Spleen (tissue), 11 donors: ENCODE data around the gene NTSR1. TPM values are rescaled to one million over a fixed set of nuclear protein-coding genes. Genes with fewer than 3 reads are reported as not detected.
A peak's percentile ranks its signal among the peaks of the same experiment; 100 is the strongest.

Experiments used
- DNase-seq: peaks from one replicate; pipeline ENCODE4 v3.0.0-alpha.2; 2020
- H3K27ac ChIP-seq, 8 donors: fragments of 200-600 bp; sonication (generic) in 7 of 8; 1 replicate in 4 of 8; 2 replicates in 4 of 8; pipeline versions ENCODE4 v1.5.0 to v1.8.0; 2016 to 2021; ENCODE audit warnings: inconsistent platforms in 4 of 8, mild to moderate bottlenecking in 4 of 8, moderate library complexity in 1 of 8
- H3K27me3 ChIP-seq, 7 donors: fragments of 200-600 bp; sonication (generic) in 6 of 7; replicated peaks in 1 of 7; 1 replicate in 4 of 7; 2 replicates in 3 of 7; pipeline versions ENCODE4 v1.5.0 to v1.8.0; 2016 to 2021; ENCODE audit warnings: inconsistent platforms in 3 of 7, mild to moderate bottlenecking in 1 of 7
- H3K36me3 ChIP-seq, 6 donors: fragments of 200-600 bp; sonication (generic) in 5 of 6; 1 replicate in 4 of 6; 2 replicates in 2 of 6; pipeline versions ENCODE4 v1.5.0 to v1.8.0; 2016 to 2021; ENCODE audit warnings: inconsistent platforms in 2 of 6
- H3K4me1 ChIP-seq, 6 donors: fragments of 200-600 bp; sonication (generic) in 5 of 6; 1 replicate in 3 of 6; 2 replicates in 3 of 6; pipeline versions ENCODE4 v1.5.0 to v1.8.0; 2016 to 2021; ENCODE audit warnings: inconsistent platforms in 3 of 6
- H3K4me3 ChIP-seq, 8 donors: fragments of 200-600 bp; sonication (generic) in 7 of 8; 1 replicate in 4 of 8; 2 replicates in 4 of 8; pipeline versions ENCODE4 v1.5.0 to v1.8.0; 2016 to 2021; ENCODE audit warnings: inconsistent platforms in 4 of 8, mild to moderate bottlenecking in 4 of 8, moderate library complexity in 2 of 8
- H3K9me3 ChIP-seq, 8 donors: fragments of 200-600 bp; sonication (generic) in 7 of 8; 1 replicate in 4 of 8; 2 replicates in 4 of 8; pipeline versions ENCODE4 v1.5.0 to v1.8.0; 2016 to 2021; ENCODE audit warnings: inconsistent platforms in 4 of 8
- POLR2A ChIP-seq, 3 donors: fragments of 450-650 bp; IDR thresholded peaks; one replicate each; pipeline ENCODE4 v1.5.1; 2017; ENCODE audit warnings: antibody characterized with exemption in 3 of 3, mild to moderate bottlenecking in 1 of 3
- POLR2AphosphoS5 ChIP-seq, 3 donors: sonication (generic); formaldehyde crosslinking; IDR thresholded peaks; one replicate each; pipeline ENCODE4 v1.5.1; 2017; ENCODE audit warnings: antibody characterized with exemption in 3 of 3
- WGBS, 5 donors: extraction: QIAGEN DNeasy Blood & Tissue Kit in 3 of 5; methylation state at CpG; one replicate each; pipeline versions ENCODE4 v1.1.5 to v1.1.7; 2013 to 2018; 5-methylcytosine and 5-hydroxymethylcytosine counted together
- intact Hi-C: fragments of 100-400 bp; cut with DNase I; formaldehyde crosslinking; loops from one replicate; pipeline ENCODE4 v1.15.0; 2023; ENCODE audit warnings: low total_unique reads
- polyA plus RNA-seq, 3 donors: library from polyadenylated mRNA; stranded (reverse); fragments of 200-250 nt; gene quantifications; one replicate each; pipeline ENCODE4 v1.2.1, GENCODE V29; 2013
- total RNA-seq, 7 donors: library from RNA; depleted of rRNA in 3 of 7; stranded (reverse); fragments of >200 nt in 3 of 7; fragmentation: NEBNext Ultra II Directional in 4 of 7; extraction: Animal tissue kit (Norgen Biotek cat#: 25700) in 4 of 7; gene quantifications; one replicate each; pipeline versions ENCODE4 v1.1.0 to v1.2.1, GENCODE V29; 2016 to 2021
- TF ChIP-seq, protein P1 (sequence below), 11 experiments: fragments of 200-600 bp in 7 of 11; fragments of 450-650 bp in 4 of 11; sonication (generic) in 4 of 11; IDR thresholded peaks in 8 of 11; conservative IDR thresholded peaks in 3 of 11; 1 replicate in 7 of 11; 2 replicates in 4 of 11; pipeline versions ENCODE4 v1.4.0 to v1.8.0; 2016 to 2021; ENCODE audit warnings: antibody characterized with exemption in 11 of 11, inconsistent platforms in 4 of 11, mild to moderate bottlenecking in 1 of 11
- donor health status: healthy with polysubstance abuse.
- donor health status: DM: no; HTN: no; CAD: no; lungs with moderate emphysema.
- donor health status: DM: no; HTN: no; CAD: no.
- donor health status: Bipolar disorder and iron deficiency.
- donor health status: healthy.
- donor health status: DM: no; HTN: no; CAD: no.
- donor health status: DM: yes; HTN: yes; CAD: no.

Gene NTSR1
- total and polyA plus RNA-seq, 10 donors = 0.14 to 5.7 (median 0.71) TPM

DNA sequence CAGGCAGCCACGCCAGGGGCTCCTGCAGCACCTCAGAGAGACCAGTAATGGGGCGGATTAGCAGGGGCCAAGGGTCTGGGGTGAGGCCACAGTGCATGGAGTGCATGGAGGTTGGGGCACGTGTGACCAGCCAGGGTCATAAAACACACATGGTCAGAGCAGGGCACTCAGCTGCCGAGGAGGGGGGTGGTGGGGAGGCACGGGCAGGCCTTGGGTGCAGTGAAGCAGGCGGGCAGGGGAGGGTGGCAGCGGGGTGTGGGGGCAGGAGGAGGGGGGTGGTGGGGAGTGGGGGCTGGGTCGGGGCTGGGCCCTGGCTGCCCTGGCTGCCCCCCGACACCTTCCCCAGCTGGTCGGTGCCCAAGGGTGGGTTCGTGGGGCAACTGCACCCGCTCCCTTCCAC, 23.7 kb upstream of the NTSR1 start:
- TF ChIP-seq POLR2AphosphoS5 (IDR thresholded peaks at IDR 0.05) (no peak), POLR2A (IDR thresholded peaks at IDR 0.05) (no peak)
- TF ChIP-seq, protein P1, sequence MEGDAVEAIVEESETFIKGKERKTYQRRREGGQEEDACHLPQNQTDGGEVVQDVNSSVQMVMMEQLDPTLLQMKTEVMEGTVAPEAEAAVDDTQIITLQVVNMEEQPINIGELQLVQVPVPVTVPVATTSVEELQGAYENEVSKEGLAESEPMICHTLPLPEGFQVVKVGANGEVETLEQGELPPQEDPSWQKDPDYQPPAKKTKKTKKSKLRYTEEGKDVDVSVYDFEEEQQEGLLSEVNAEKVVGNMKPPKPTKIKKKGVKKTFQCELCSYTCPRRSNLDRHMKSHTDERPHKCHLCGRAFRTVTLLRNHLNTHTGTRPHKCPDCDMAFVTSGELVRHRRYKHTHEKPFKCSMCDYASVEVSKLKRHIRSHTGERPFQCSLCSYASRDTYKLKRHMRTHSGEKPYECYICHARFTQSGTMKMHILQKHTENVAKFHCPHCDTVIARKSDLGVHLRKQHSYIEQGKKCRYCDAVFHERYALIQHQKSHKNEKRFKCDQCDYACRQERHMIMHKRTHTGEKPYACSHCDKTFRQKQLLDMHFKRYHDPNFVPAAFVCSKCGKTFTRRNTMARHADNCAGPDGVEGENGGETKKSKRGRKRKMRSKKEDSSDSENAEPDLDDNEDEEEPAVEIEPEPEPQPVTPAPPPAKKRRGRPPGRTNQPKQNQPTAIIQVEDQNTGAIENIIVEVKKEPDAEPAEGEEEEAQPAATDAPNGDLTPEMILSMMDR (IDR thresholded peaks at IDR 0.05 in 8 of 11, conservative IDR thresholded peaks at IDR 0.05 in 3 of 11) = no peak
- peak overlapping the region in 3 of 8 donors; percentile 48 to 84 (median 83) for H3K27ac ChIP-seq
- peaks cover 0 to 22% (median 13%) of the 10 kb centered on the region in 6 donors for H3K4me1 ChIP-seq
- intact Hi-C loops = no loop called here
- H3K4me3 ChIP-seq = no peak overlapping the region
- no peak for DNase-seq
- H3K27me3 ChIP-seq = peaks cover 0 to 73% (median 13%) of the 10 kb centered on the region in 7 donors
- WGBS, 5 donors = 74 to 79% (median 77%) methylated on average over 10 to 12 of the region's 12 CpGs
- no peaks in the 10 kb centered on the region for H3K36me3 ChIP-seq
- H3K9me3 ChIP-seq = peaks cover 0 to 7% (median 5%) of the 10 kb centered on the region in 8 donors

DNA sequence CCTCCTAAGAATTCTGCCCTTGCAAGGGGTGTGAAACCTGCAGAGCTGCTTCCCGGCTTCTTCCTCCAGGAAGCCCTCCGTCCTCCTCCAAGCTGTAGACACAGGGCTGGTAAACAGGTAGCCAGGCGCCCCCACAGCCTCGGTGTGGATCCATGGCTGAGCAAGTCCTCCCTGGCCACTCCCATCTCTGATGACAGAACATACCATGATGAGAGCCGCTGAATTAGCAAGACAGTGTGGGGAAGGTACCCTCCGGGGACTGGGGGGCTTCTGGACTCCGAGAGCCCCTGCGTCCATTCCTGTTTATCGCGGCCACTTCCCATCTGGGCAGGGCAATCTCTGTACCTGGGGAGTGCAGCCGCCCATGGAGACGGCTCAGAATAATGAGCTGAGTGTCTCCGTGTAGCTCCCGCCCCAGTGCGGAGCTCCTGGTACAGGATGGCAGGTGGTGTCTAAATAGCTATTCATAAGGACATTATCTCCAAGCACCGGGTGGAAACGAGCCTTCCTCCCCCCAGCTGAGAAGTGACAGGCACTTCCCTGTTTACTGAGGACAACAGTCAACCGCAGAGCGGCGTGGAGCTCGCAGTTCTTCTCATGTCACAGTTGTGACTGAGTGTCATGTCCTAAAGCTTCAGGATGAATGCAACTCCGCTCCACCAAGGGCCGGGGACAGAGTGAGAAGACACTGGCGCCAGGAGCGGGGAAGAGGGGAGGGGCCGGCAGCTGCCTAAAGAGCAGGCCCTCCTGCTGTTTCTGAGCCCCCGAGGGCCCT, 22.7 kb upstream of the NTSR1 start:
- Histone ChIP-seq H3K27ac (peak overlapping the region in 6 of 8 donors; percentile 15 to 84 (median 79)), H3K4me1 (peaks cover 0 to 22% (median 13%) of the 10 kb centered on the region in 6 donors), H3K4me3 (peak overlapping the region in 1 of 8 donors; percentile 41), H3K36me3 (no peaks in the 10 kb centered on the region), H3K27me3 (peaks cover 0 to 83% (median 14%) of the 10 kb centered on the region in 7 donors), H3K9me3 (no peaks in the 10 kb centered on the region)
- intact Hi-C loops = no loop called here
- TF ChIP-seq POLR2AphosphoS5 (IDR thresholded peaks at IDR 0.05) (peak in 2 of 3 donors; percentile 38 to 59), POLR2A (IDR thresholded peaks at IDR 0.05) (no peak)
- 14 to 26% (median 20%) methylated on average over 26 to 27 of the region's 27 CpGs for WGBS, 5 donors
- DNase-seq = peak; percentile 90

DNA sequence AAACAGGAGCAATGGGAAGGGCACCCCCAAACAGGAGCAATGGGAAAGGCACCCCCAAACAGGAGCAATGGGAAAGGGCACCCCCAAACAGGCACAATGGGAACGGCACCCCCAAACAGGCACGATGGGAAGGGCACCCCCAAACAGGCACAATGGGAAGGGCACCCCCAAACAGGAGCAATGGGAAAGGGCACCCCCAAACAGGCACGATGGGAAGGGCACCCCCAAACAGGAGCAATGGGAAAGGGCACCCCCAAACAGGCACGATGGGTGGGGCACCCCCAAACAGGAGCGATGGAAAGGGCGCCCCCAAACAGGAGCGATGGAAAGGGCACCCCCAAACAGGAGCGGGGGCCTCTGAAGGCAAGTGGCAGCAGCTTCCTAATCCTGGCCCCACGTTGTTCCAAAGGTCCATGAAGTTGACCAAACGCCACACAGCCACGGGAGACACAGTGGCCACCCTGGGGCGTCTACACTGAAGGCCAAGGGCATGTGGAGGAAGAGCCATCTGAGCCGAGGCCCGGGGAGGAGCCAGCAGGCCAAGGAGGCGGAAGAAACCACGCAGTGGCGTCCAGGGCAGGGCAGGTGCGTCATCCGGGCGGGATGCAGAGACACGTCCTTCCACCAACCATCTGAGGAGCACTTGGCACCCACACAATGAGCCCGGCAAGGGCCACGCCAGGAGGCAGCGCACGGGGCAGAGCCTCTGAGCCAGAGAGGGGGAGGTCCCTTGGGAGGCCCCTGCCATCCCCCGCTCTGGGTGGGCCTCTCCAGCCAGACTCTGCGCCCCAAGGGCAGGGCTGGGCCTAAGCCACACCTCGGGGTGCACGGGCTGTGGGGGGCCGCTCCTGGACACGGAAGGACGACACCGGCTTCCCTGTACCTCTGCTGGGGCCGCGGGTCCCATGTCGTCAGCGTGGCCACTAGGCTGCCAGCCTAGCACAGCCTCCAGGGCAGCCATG, 21.5 kb upstream of the NTSR1 start:
- no peak for TF ChIP-seq POLR2AphosphoS5 (IDR thresholded peaks at IDR 0.05)
- TF ChIP-seq, protein P1 (IDR thresholded peaks at IDR 0.05 in 8 of 11, conservative IDR thresholded peaks at IDR 0.05 in 3 of 11) = no peak
- TF ChIP-seq POLR2A (IDR thresholded peaks at IDR 0.05) = no peak
- intact Hi-C loops = no loop called here
- 80 to 91% (median 88%) methylated on average over 20 to 37 of the region's 37 CpGs for WGBS, 5 donors
- Histone ChIP-seq H3K4me3 (no peak overlapping the region), H3K36me3 (no peaks in the 10 kb centered on the region), H3K4me1 (peaks cover 0 to 22% (median 13%) of the 10 kb centered on the region in 6 donors), H3K27ac (peak overlapping the region in 3 of 8 donors; percentile 82 to 84 (median 83)), H3K27me3 (peaks cover 0 to 88% (median 20%) of the 10 kb centered on the region in 7 donors), H3K9me3 (no peaks in the 10 kb centered on the region)
- DNase-seq = no peak

DNA sequence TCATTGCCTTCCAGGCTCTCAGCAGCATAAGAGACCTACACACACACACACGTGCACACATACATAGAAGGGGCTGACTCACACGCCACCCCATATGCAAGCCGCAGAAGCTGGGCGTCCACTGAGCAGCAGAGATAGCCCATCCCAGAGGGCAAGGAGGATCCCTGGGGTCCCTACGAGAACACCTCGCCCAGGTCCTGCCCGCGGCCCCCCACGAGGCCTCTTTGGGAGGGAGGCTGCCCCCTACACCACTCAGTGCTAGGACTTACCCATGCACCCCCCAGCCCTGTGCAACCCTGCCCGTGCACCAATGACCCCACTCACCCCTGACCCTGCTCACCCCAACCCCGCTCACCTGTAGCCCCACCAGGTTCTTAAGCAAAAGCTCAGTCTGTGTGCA, 20.6 kb upstream of the NTSR1 start:
- Histone ChIP-seq H3K36me3 (no peaks in the 10 kb centered on the region), H3K27me3 (peaks cover 0 to 90% (median 20%) of the 10 kb centered on the region in 7 donors), H3K4me1 (peaks cover 0 to 22% (median 13%) of the 10 kb centered on the region in 6 donors), H3K27ac (no peak overlapping the region), H3K9me3 (no peaks in the 10 kb centered on the region), H3K4me3 (no peak overlapping the region)
- intact Hi-C loops = no loop called here
- no peak for DNase-seq
- WGBS, 5 donors = 89 to 94% (median 90%) methylated on average over 11 of the region's 11 CpGs
- TF ChIP-seq POLR2AphosphoS5 (IDR thresholded peaks at IDR 0.05) = no peak
- TF ChIP-seq, protein P1 (IDR thresholded peaks at IDR 0.05 in 8 of 11, conservative IDR thresholded peaks at IDR 0.05 in 3 of 11) = no peak
